GM12878 (cell line): ENCODE results near the gene TTL. TPM values are rescaled to one million over a fixed set of nuclear protein-coding genes. Genes with fewer than 3 reads are reported as not detected.

Experiments
- ATAC-seq: fragments of 200-7000 bp; cut with Tn5 transposase; 3 replicates; pipeline ENCODE4 v1.9.1; 2020; ENCODE audit warnings: mild to moderate bottlenecking, moderate library complexity
- BruUV-seq: library from RNA; stranded (reverse); fragments of 400-500 nt; replicated peaks from 2 replicates; lab custom pipeline; 2021; lab: Mats Ljungman, UMichigan
- CTCF ChIA-PET: fragments of 300-600 bp; sonication (Branson Sonifier 250); formaldehyde crosslinking; extraction: SDS; loops from one replicate; lab custom pipeline; 2021; ENCODE audit warnings: inconsistent platforms; lab: Yijun Ruan, JAX
- POLR2A ChIA-PET: fragments of 350-600 bp; formaldehyde crosslinking; extraction: SDS; loops from one replicate; lab custom pipeline; 2021; ENCODE audit warnings: inconsistent platforms; lab: Charles Lee
- RAD21 ChIA-PET: fragments of 300-600 bp; sonication (Branson Sonifier 250); formaldehyde crosslinking; loops from one replicate; lab custom pipeline; 2023; ENCODE audit warnings: antibody characterized with exemption; ENCODE audit not compliant: unreplicated experiment; lab: Charles Lee
- SMC1A ChIA-PET: fragments of 300-600 bp; sonication (Branson Sonifier 250); formaldehyde crosslinking; loops from one replicate; lab custom pipeline; 2023; ENCODE audit not compliant: unreplicated experiment, uncharacterized antibody; lab: Charles Lee
- DNase-seq: peaks from one replicate; pipeline ENCODE4 v3.0.0-alpha.2; 2011; ENCODE audit warnings: low read depth, low spot score
- FAIRE-seq: peaks from 3 replicates; lab custom pipeline; 2011; peaks lifted over from hg19 to GRCh38; lab: Jason Lieb, UNC
- H2AFZ ChIP-seq: 2 replicates; pipeline ENCODE4 v1.6.0; 2011; ENCODE audit warnings: low read depth, low read length, control low read depth; ENCODE audit not compliant: control insufficient read depth
- H3K27ac ChIP-seq: 2 replicates; pipeline ENCODE4 v1.5.1; 2011; ENCODE audit warnings: control low read depth; ENCODE audit not compliant: control insufficient read depth, insufficient read depth
- H3K27me3 ChIP-seq, 2 experiments: replicated peaks in 1 of 2; 2 replicates each; pipeline versions ENCODE4 v1.6.0 to v1.6.1; 2011; ENCODE audit warnings: low read length in 1 of 2; ENCODE audit not compliant: control insufficient read depth in 2 of 2, insufficient read depth in 2 of 2
- H3K36me3 ChIP-seq, 2 experiments: 2 replicates each; pipeline ENCODE4 v1.5.1; 2011; ENCODE audit warnings: low read length in 1 of 2; ENCODE audit not compliant: control insufficient read depth in 2 of 2, insufficient read depth in 2 of 2
- H3K4me1 ChIP-seq: 2 replicates; pipeline ENCODE4 v1.6.1; 2011; ENCODE audit warnings: mild to moderate bottlenecking, low read length, moderate library complexity, mixed read lengths; ENCODE audit not compliant: control insufficient read depth, insufficient read depth
- H3K4me2 ChIP-seq: 2 replicates; pipeline ENCODE4 v1.6.0; 2011; ENCODE audit warnings: control low read depth; ENCODE audit not compliant: control insufficient read depth, insufficient read depth
- H3K4me3 ChIP-seq: fragments of 200-600 bp; sonication (generic); 2 replicates; pipeline ENCODE4 v1.5.1; 2016
- H3K79me2 ChIP-seq: 2 replicates; pipeline ENCODE4 v1.6.0; 2011; ENCODE audit warnings: low read length; ENCODE audit not compliant: control insufficient read depth, insufficient read depth
- H3K9ac ChIP-seq: 2 replicates; pipeline ENCODE4 v1.8.0; 2011; ENCODE audit warnings: low read length, control low read depth, mixed read lengths; ENCODE audit not compliant: control insufficient read depth, insufficient read depth
- H3K9me3 ChIP-seq: replicated peaks from 3 replicates; pipeline ENCODE4 v1.5.1; 2011; ENCODE audit warnings: mild to moderate bottlenecking, low read length; ENCODE audit not compliant: control insufficient read depth, insufficient read depth
- H4K20me1 ChIP-seq: 2 replicates; pipeline ENCODE4 v1.6.0; 2011; ENCODE audit not compliant: control insufficient read depth, insufficient read depth
- BACH1 ChIP-seq: fragments of 450-650 bp; IDR thresholded peaks from 2 replicates; pipeline ENCODE4 v1.6.1; 2017; ENCODE audit warnings: mild to moderate bottlenecking, borderline replicate concordance
- DPF2 ChIP-seq: fragments of 450-650 bp; IDR thresholded peaks from 2 replicates; pipeline ENCODE4 v1.6.1; 2017; ENCODE audit warnings: mild to moderate bottlenecking
- EP300 ChIP-seq, 2 experiments: fragments of 150-350 bp in 1 of 2; IDR thresholded peaks; 2 replicates each; pipeline ENCODE4 v1.6.1; 2011 to 2012; ENCODE audit warnings: low read depth in 2 of 2, low read length in 2 of 2, borderline replicate concordance in 1 of 2, improper control_type of control experiment in 1 of 2, inconsistent platforms in 1 of 2; ENCODE audit not compliant: control insufficient read depth in 1 of 2
- ESRRA ChIP-seq: IDR thresholded peaks from 2 replicates; pipeline ENCODE4 v1.6.1; 2012; ENCODE audit warnings: mild to moderate bottlenecking, low read length, improper control_type of control experiment
- JUNB ChIP-seq: IDR thresholded peaks from 2 replicates; pipeline ENCODE4 v1.6.1; 2016; ENCODE audit warnings: antibody characterized with exemption, mild to moderate bottlenecking
- KDM1A ChIP-seq: fragments of 200-600 bp; sonication (generic); IDR thresholded peaks from 2 replicates; pipeline ENCODE4 v1.6.1; 2016; ENCODE audit warnings: borderline replicate concordance
- KLF5 ChIP-seq: fragments of 450-650 bp; IDR thresholded peaks from 2 replicates; pipeline ENCODE4 v1.6.1; 2014; ENCODE audit warnings: mild to moderate bottlenecking; ENCODE audit not compliant: partially characterized antibody
- MXI1 ChIP-seq: fragments of 150-350 bp; IDR thresholded peaks from 2 replicates; pipeline ENCODE4 v1.6.1; 2011; ENCODE audit warnings: low read depth, mild to moderate bottlenecking, inconsistent platforms, low read length, improper control_type of control experiment
- NRF1 ChIP-seq: conservative IDR thresholded peaks from 2 replicates; pipeline ENCODE4 v1.6.1; 2011; ENCODE audit warnings: mild to moderate bottlenecking, low read depth, low read length, improper control_type of control experiment
- POLR2AphosphoS5 ChIP-seq: IDR thresholded peaks from 2 replicates; pipeline ENCODE4 v1.6.1; 2011; ENCODE audit warnings: mild to moderate bottlenecking, low read length, inconsistent platforms
- RUNX3 ChIP-seq: IDR thresholded peaks from 2 replicates; pipeline ENCODE4 v1.6.1; 2012; ENCODE audit warnings: low read length, inconsistent platforms
- ZNF384 ChIP-seq: IDR thresholded peaks from 2 replicates; pipeline ENCODE4 v1.6.1; 2012; ENCODE audit warnings: low read depth, mild to moderate bottlenecking, low read length, improper control_type of control experiment, borderline replicate concordance
- WGBS: methylation state at CpG from one replicate; pipeline ENCODE4 v1.1.6; 2016; ENCODE audit warnings: low lambda C conversion rate; ENCODE audit not compliant: insufficient replicate concordance, insufficient coverage; ENCODE audit errors: missing lambda C conversion rate; 5-methylcytosine and 5-hydroxymethylcytosine counted together
- in situ Hi-C: fragments of 300-500 bp; cut with MboI; formaldehyde crosslinking; loops from 9 replicates; pipeline ENCODE4 v1.14.3; 2018; ENCODE audit warnings: mixed read lengths
- intact Hi-C: fragments of 100-400 bp; cut with micrococcal nuclease; formaldehyde crosslinking; loops from one replicate; pipeline ENCODE4 v1.14.2; 2022; ENCODE audit not compliant: unreplicated experiment
- polyA plus RNA-seq, 11 experiments: library from polyadenylated mRNA; depleted of rRNA in 4 of 11; unstranded in 6 of 11; stranded (reverse) in 5 of 11; fragments of >200 nt; fragmentation: Nextera tagmentation in 4 of 11; fragmentation: Illumina TruSeq in 1 of 11; extraction: Ambion mirVana in 4 of 11; extraction: Trizol in 1 of 11; gene quantifications; 1 replicate in 1 of 11; 2 replicates in 10 of 11; pipeline versions ENCODE4 v1.2.1 to v1.2.3, GENCODE V29; 2011 to 2016; ENCODE audit warnings: inconsistent platforms in 2 of 11, missing spikeins in 2 of 11, low read depth in 1 of 11
- total RNA-seq, 4 experiments: library from RNA; depleted of rRNA in 3 of 4; stranded (reverse); fragments of >200 nt in 3 of 4; fragmentation: Illumina TruSeq in 1 of 4; extraction: Trizol in 1 of 4; gene quantifications; 2 replicates each; pipeline versions ENCODE4 v1.2.1 to v1.2.3, GENCODE V29; 2013 to 2021
- TF ChIP-seq, protein P1 (sequence below): IDR thresholded peaks from 2 replicates; pipeline ENCODE4 v1.6.1; 2011; ENCODE audit warnings: mild to moderate bottlenecking, low read depth, low read length, moderate library complexity; ENCODE audit not compliant: insufficient replicate concordance
- TF ChIP-seq, protein P2 (sequence below), 3 experiments: IDR thresholded peaks in 2 of 3; conservative IDR thresholded peaks in 1 of 3; 2 replicates each; pipeline ENCODE4 v1.5.1; 2011; ENCODE audit warnings: low read depth in 3 of 3, low read length in 3 of 3, mild to moderate bottlenecking in 3 of 3, control low read depth in 2 of 3, moderate library complexity in 2 of 3, inconsistent platforms in 1 of 3, mixed read lengths in 1 of 3; ENCODE audit not compliant: control insufficient read depth in 2 of 3, insufficient read depth in 1 of 3; ENCODE audit errors: extremely low read depth in 1 of 3
- TF ChIP-seq, protein P3 (sequence below): fragments of 450-650 bp; conservative IDR thresholded peaks from 2 replicates; pipeline ENCODE4 v1.6.1; 2017; ENCODE audit warnings: mild to moderate bottlenecking, moderate library complexity
- TF ChIP-seq, protein P4 (sequence below): IDR thresholded peaks from 2 replicates; pipeline ENCODE4 v1.6.1; 2012; ENCODE audit warnings: low read depth, low read length, improper control_type of control experiment
- TF ChIP-seq, protein P5 (sequence below): fragments of 450-650 bp; IDR thresholded peaks from 2 replicates; pipeline ENCODE4 v1.6.1; 2017; ENCODE audit warnings: mild to moderate bottlenecking

TTL gene
- total and polyA plus RNA-seq, 10 of the 15 experiments (the other 5 are each of a cell fraction or from before 2014, with no cell fraction given): 3.9 to 27.1 (median 16.1) TPM

DNA sequence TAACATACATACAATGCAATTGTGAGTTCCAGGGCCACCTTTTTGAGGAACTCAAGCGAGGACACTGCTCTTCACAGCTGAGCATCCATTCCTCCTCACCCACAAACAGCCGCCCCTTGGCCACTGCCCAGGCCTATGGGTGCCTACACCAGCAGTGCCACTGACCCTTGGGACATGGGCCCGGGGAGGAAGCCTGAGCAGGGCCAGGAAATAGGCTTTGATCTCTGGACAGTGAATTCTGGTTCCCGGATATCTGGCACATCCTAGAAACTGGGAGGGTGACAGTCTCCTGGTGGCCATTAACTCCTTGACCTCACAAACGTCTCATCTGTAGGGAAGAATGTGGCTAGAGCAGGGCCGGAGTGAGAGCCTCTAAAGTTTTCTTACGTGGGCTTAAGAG, 5.5 kb upstream of the TTL start:
- no peaks in the 10 kb centered on the region for H3K79me2 ChIP-seq
- peaks cover 3% of the 10 kb centered on the region for H3K4me1 ChIP-seq
- BruUV-seq: no TSS peak
- H4K20me1 ChIP-seq: no peaks in the 10 kb centered on the region
- FAIRE-seq (no peak), DNase-seq (no peak), ATAC-seq (no peak)
- H3K27ac ChIP-seq: no peak overlapping the region
- CTCF ChIA-PET: interaction anchor here (0.6 kb wide), 1 partner anchor 255 kb away, joined by 3 read pairs; no protein-coding TSS in a partner anchor
- H3K4me3 ChIP-seq: no peak overlapping the region
- no peaks in the 10 kb centered on the region for H3K9me3 ChIP-seq
- no peak overlapping the region for H2AFZ ChIP-seq
- WGBS: 48% methylated on average over 7 of the region's 7 CpGs
- intact Hi-C loops: no loop called here
- no peak overlapping the region for H3K4me2 ChIP-seq
- H3K36me3 ChIP-seq: no peaks in the 10 kb centered on the region
- SMC1A ChIA-PET: interaction anchor here (0.6 kb wide), 1 partner anchor 107 kb away, joined by 3 read pairs; no protein-coding TSS in a partner anchor
- POLR2A ChIA-PET: no interaction called here
- H3K9ac ChIP-seq: no peak overlapping the region
- in situ Hi-C loops: no loop called here
- no peaks in the 10 kb centered on the region for H3K27me3 ChIP-seq
- RAD21 ChIA-PET: no interaction called here
- no peak for TF ChIP-seq EP300 (IDR thresholded peaks at IDR 0.05; ENCODE audit: borderline replicate concordance in 1 of 2, control insufficient read depth in 1 of 2, low read depth in 2 of 2, low read length in 2 of 2)
- TF ChIP-seq, protein P1, sequence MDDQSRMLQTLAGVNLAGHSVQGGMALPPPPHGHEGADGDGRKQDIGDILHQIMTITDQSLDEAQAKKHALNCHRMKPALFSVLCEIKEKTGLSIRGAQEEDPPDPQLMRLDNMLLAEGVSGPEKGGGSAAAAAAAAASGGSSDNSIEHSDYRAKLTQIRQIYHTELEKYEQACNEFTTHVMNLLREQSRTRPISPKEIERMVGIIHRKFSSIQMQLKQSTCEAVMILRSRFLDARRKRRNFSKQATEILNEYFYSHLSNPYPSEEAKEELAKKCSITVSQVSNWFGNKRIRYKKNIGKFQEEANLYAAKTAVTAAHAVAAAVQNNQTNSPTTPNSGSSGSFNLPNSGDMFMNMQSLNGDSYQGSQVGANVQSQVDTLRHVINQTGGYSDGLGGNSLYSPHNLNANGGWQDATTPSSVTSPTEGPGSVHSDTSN: no peak
- no peak for TF ChIP-seq DPF2
- TF ChIP-seq, protein P2, sequence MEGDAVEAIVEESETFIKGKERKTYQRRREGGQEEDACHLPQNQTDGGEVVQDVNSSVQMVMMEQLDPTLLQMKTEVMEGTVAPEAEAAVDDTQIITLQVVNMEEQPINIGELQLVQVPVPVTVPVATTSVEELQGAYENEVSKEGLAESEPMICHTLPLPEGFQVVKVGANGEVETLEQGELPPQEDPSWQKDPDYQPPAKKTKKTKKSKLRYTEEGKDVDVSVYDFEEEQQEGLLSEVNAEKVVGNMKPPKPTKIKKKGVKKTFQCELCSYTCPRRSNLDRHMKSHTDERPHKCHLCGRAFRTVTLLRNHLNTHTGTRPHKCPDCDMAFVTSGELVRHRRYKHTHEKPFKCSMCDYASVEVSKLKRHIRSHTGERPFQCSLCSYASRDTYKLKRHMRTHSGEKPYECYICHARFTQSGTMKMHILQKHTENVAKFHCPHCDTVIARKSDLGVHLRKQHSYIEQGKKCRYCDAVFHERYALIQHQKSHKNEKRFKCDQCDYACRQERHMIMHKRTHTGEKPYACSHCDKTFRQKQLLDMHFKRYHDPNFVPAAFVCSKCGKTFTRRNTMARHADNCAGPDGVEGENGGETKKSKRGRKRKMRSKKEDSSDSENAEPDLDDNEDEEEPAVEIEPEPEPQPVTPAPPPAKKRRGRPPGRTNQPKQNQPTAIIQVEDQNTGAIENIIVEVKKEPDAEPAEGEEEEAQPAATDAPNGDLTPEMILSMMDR (IDR thresholded peaks at IDR 0.05 in 2 of 3, conservative IDR thresholded peaks at IDR 0.05 in 1 of 3; ENCODE audit: control insufficient read depth in 2 of 3, extremely low read depth in 1 of 3, insufficient read depth in 1 of 3, low read depth in 3 of 3, low read length in 3 of 3): no peak
- TF ChIP-seq ZNF384: no peak
- TF ChIP-seq MXI1: no peak
- TF ChIP-seq, protein P3, sequence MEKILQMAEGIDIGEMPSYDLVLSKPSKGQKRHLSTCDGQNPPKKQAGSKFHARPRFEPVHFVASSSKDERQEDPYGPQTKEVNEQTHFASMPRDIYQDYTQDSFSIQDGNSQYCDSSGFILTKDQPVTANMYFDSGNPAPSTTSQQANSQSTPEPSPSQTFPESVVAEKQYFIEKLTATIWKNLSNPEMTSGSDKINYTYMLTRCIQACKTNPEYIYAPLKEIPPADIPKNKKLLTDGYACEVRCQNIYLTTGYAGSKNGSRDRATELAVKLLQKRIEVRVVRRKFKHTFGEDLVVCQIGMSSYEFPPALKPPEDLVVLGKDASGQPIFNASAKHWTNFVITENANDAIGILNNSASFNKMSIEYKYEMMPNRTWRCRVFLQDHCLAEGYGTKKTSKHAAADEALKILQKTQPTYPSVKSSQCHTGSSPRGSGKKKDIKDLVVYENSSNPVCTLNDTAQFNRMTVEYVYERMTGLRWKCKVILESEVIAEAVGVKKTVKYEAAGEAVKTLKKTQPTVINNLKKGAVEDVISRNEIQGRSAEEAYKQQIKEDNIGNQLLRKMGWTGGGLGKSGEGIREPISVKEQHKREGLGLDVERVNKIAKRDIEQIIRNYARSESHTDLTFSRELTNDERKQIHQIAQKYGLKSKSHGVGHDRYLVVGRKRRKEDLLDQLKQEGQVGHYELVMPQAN: no peak
- TF ChIP-seq NRF1: no peak
- TF ChIP-seq BACH1: no peak
- TF ChIP-seq KLF5: no peak
- no peak for TF ChIP-seq KDM1A
- no peak for TF ChIP-seq RUNX3
- no peak for TF ChIP-seq POLR2AphosphoS5
- no peak for TF ChIP-seq ESRRA
- TF ChIP-seq, protein P4, sequence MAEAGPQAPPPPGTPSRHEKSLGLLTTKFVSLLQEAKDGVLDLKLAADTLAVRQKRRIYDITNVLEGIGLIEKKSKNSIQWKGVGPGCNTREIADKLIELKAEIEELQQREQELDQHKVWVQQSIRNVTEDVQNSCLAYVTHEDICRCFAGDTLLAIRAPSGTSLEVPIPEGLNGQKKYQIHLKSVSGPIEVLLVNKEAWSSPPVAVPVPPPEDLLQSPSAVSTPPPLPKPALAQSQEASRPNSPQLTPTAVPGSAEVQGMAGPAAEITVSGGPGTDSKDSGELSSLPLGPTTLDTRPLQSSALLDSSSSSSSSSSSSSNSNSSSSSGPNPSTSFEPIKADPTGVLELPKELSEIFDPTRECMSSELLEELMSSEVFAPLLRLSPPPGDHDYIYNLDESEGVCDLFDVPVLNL: no peak
- TF ChIP-seq, protein P5, sequence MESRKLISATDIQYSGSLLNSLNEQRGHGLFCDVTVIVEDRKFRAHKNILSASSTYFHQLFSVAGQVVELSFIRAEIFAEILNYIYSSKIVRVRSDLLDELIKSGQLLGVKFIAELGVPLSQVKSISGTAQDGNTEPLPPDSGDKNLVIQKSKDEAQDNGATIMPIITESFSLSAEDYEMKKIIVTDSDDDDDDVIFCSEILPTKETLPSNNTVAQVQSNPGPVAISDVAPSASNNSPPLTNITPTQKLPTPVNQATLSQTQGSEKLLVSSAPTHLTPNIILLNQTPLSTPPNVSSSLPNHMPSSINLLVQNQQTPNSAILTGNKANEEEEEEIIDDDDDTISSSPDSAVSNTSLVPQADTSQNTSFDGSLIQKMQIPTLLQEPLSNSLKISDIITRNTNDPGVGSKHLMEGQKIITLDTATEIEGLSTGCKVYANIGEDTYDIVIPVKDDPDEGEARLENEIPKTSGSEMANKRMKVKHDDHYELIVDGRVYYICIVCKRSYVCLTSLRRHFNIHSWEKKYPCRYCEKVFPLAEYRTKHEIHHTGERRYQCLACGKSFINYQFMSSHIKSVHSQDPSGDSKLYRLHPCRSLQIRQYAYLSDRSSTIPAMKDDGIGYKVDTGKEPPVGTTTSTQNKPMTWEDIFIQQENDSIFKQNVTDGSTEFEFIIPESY: no peak
- no peak for TF ChIP-seq JUNB
